PFSK-1 (cell line): ENCODE results near the gene GGT7.

Experiments
- FOXP2 ChIP-seq: optimal IDR thresholded peaks from 2 replicates; pipeline ENCODE3; 2011; ENCODE audit warnings: borderline replicate concordance, control low read depth, inconsistent platforms; ENCODE audit not compliant: insufficient read depth; ENCODE audit errors: extremely low read length, extremely low read depth
- POLR2AphosphoS5 ChIP-seq: IDR thresholded peaks from 2 replicates; pipeline ENCODE4 v1.6.1; 2012; ENCODE audit warnings: low read depth, mild to moderate bottlenecking, control low read depth, low read length, moderate library complexity
- REST ChIP-seq, 2 experiments: IDR thresholded peaks; 2 replicates each; pipeline versions ENCODE4 v1.6.1 to v1.8.0; 2011 to 2012; ENCODE audit warnings: low read depth in 2 of 2, low read length in 2 of 2, control low read depth in 1 of 2, inconsistent platforms in 1 of 2, mild to moderate bottlenecking in 1 of 2, moderate library complexity in 1 of 2; ENCODE audit not compliant: insufficient read depth in 1 of 2
- SIN3A ChIP-seq: IDR thresholded peaks from 2 replicates; pipeline ENCODE4 v1.6.1; 2012; ENCODE audit warnings: mild to moderate bottlenecking, low read length, moderate library complexity, borderline replicate concordance; ENCODE audit not compliant: insufficient read depth
- TAF1 ChIP-seq: IDR thresholded peaks from 2 replicates; pipeline ENCODE4 v1.6.1; 2012; ENCODE audit warnings: low read length, control low read depth, borderline replicate concordance; ENCODE audit not compliant: insufficient read depth

GGT7 gene

GRCh38 chr20:34834459-34834893 lies 38.2 kb downstream of the GGT7 start:
- TF ChIP-seq FOXP2 (no peak), REST (IDR thresholded peaks at IDR 0.05; ENCODE audit: insufficient read depth in 1 of 2, low read depth in 2 of 2, low read length in 2 of 2) (no peak), SIN3A (no peak), POLR2AphosphoS5 (no peak), TAF1 (no peak)

DNA sequence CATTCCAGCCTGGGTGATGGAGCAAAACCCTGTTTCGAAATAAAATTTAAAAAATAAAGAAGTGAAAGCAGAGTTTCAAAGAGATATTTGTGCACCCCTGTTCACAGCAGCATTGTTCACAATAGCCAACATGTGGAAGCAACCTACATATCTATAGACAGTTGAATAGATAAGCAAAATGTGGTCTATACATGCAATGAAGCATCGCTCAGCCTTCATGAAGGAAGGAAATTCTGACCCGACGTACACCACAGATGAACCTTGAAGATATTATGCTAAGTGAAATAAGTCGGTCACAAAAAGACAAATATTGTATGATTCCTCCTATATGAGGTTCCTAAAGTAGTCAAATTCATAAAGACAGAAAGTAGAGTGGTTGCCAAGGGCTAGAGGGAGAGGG lies 40.7 kb downstream of the GGT7 start:
- no peak for TF ChIP-seq REST (IDR thresholded peaks at IDR 0.05; ENCODE audit: insufficient read depth in 1 of 2, low read depth in 2 of 2, low read length in 2 of 2)
- TF ChIP-seq POLR2AphosphoS5, result no peak
- TF ChIP-seq TAF1, result no peak

GRCh38 chr20:34829191-34829590 lies 43.5 kb downstream of the GGT7 start:
- no peak for TF ChIP-seq POLR2AphosphoS5
- no peak for TF ChIP-seq REST (IDR thresholded peaks at IDR 0.05; ENCODE audit: insufficient read depth in 1 of 2, low read depth in 2 of 2, low read length in 2 of 2)
- no peak for TF ChIP-seq FOXP2
- no peak for TF ChIP-seq TAF1
- TF ChIP-seq SIN3A, result no peak

- TF ChIP-seq FOXP2 (no peak), REST (IDR thresholded peaks at IDR 0.05; ENCODE audit: insufficient read depth in 1 of 2, low read depth in 2 of 2, low read length in 2 of 2) (no peak), POLR2AphosphoS5 (peak; percentile 89; the same call in 1 of the 2 replicates), SIN3A (no peak), TAF1 (peak; percentile 67; the same call in 1 of the 2 replicates)
Measured at GRCh38 chr20:34825530-34826362, 46.9 kb downstream of the GGT7 start, which contains the start of gene NCOA6. Gene NCOA6 (minus strand): TSS chr20:34825651. CDS start chr20:34782355, 43,296 bp downstream.
